ENCODE measurements around the gene PEPD.

GRCh38 chr19:33441277-33441699 is 80.3 kb downstream of the PEPD start:
- TF ChIP-seq HDGF (IDR thresholded peaks at IDR 0.05; ENCODE audit: borderline replicate concordance): no peak
- no peak for TF ChIP-seq NFRKB (IDR thresholded peaks at IDR 0.05)
- TF ChIP-seq L3MBTL2 (conservative IDR thresholded peaks at IDR 0.05): no peak

Measured in HEK293T (cell line).